WTC11 (cell line): Measurements from ENCODE around the gene CNOT1. TPM values are rescaled to one million over a fixed set of nuclear protein-coding genes. Genes with fewer than 3 reads are reported as not detected.

Experiments used
- ATAC-seq: fragments of 200-7000 bp; cut with Tn5 transposase; 2 replicates; pipeline ENCODE4 v1.10.0; 2021; ENCODE audit warnings: mild to moderate bottlenecking, moderate library complexity
- CTCF ChIA-PET: fragments of 300-600 bp; sonication (Branson Sonifier 250); formaldehyde crosslinking; loops from one replicate; lab custom pipeline; 2021; ENCODE audit warnings: antibody characterized with exemption; lab: Charles Lee
- POLR2A ChIA-PET: fragments of 350-600 bp; sonication (Branson Sonifier 250); formaldehyde crosslinking; loops from one replicate; lab custom pipeline; 2021; ENCODE audit warnings: antibody characterized with exemption; lab: Charles Lee
- DNase-seq: peaks from one replicate; pipeline ENCODE4 v3.0.0; 2021; ENCODE audit warnings: low spot score
- H3K27ac Mint-ChIP-seq: 2 replicates; pipeline ENCODE4 v1.8.0; 2021; ENCODE audit warnings: mixed read lengths
- H3K27me3 Mint-ChIP-seq: 2 replicates; pipeline ENCODE4 v1.8.0; 2021; ENCODE audit warnings: low read depth, mild to moderate bottlenecking, moderate library complexity, mixed read lengths
- H3K36me3 Mint-ChIP-seq: 2 replicates; pipeline ENCODE4 v1.8.0; 2021; ENCODE audit warnings: mixed read lengths
- H3K4me1 Mint-ChIP-seq: 2 replicates; pipeline ENCODE4 v1.8.0; 2022; ENCODE audit warnings: mixed read lengths
- H3K4me3 Mint-ChIP-seq: 2 replicates; pipeline ENCODE4 v1.8.0; 2021; ENCODE audit warnings: mild to moderate bottlenecking, moderate library complexity, mixed read lengths
- H3K9me3 Mint-ChIP-seq: 2 replicates; pipeline ENCODE4 v1.8.0; 2021; ENCODE audit warnings: mixed read lengths
- AFF4 ChIP-seq: sonication (generic); formaldehyde crosslinking; IDR thresholded peaks from 2 replicates; pipeline ENCODE4 v1.8.1; 2023; ENCODE audit warnings: mild to moderate bottlenecking, missing genetic modification reagents, borderline replicate concordance
- AR ChIP-seq: fragments of 250-450 bp; sonication (Bioruptor Pico); IDR thresholded peaks from 2 replicates; pipeline ENCODE4 v1.9.0; 2021; ENCODE audit warnings: mild to moderate bottlenecking
- FOXK1 ChIP-seq: sonication (generic); formaldehyde crosslinking; IDR thresholded peaks from 2 replicates; pipeline ENCODE4 v1.8.0; 2022; ENCODE audit warnings: mild to moderate bottlenecking, moderate library complexity, missing genetic modification reagents
- NFE2L1 ChIP-seq: sonication (generic); formaldehyde crosslinking; IDR thresholded peaks from 2 replicates; pipeline ENCODE4 v1.8.1; 2023; ENCODE audit warnings: missing genetic modification reagents
- PRRX2 ChIP-seq: fragments of 250-450 bp; sonication (Bioruptor Pico); IDR thresholded peaks from 2 replicates; pipeline ENCODE4 v1.8.0; 2021; ENCODE audit warnings: mild to moderate bottlenecking
- STAT6 ChIP-seq: sonication (generic); formaldehyde crosslinking; conservative IDR thresholded peaks from 2 replicates; pipeline ENCODE4 v1.8.1; 2023; ENCODE audit warnings: mild to moderate bottlenecking, low read depth, missing genetic modification reagents, moderate library complexity
- ZNF219 ChIP-seq: sonication (generic); formaldehyde crosslinking; IDR thresholded peaks from 2 replicates; pipeline ENCODE4 v1.8.0; 2023; ENCODE audit warnings: missing genetic modification reagents, mild to moderate bottlenecking, borderline replicate concordance
- total RNA-seq: library from RNA; stranded (reverse); gene quantifications from 3 replicates; pipeline ENCODE4 v1.2.3, GENCODE V29; 2021
- TF ChIP-seq, protein P1 (sequence below): sonication (generic); formaldehyde crosslinking; IDR thresholded peaks from 2 replicates; pipeline ENCODE4 v1.8.1; 2023; ENCODE audit warnings: mild to moderate bottlenecking, missing genetic modification reagents, moderate library complexity
- TF ChIP-seq, protein P2 (sequence below): sonication (generic); formaldehyde crosslinking; IDR thresholded peaks from 2 replicates; pipeline ENCODE4 v1.8.1; 2023; ENCODE audit warnings: mild to moderate bottlenecking, moderate library complexity, missing genetic modification reagents

CNOT1 gene
- total RNA-seq, 1 experiment from 2014 or later: 314 TPM

GRCh38 chr16:58536278-58536677, 93.3 kb downstream of the CNOT1 start:
- Mint-ChIP-seq H3K36me3 (peaks cover 91% of the 10 kb centered on the region), H3K4me3 (no peak overlapping the region), H3K27ac (no peak overlapping the region), H3K9me3 (no peaks in the 10 kb centered on the region), H3K4me1 (no peaks in the 10 kb centered on the region), H3K27me3 (no peaks in the 10 kb centered on the region)
- ChIA-PET CTCF (no interaction called here), POLR2A (no interaction called here)
- DNase-seq (no peak), ATAC-seq (no peak)
- no peak for TF ChIP-seq ZNF219
- no peak for TF ChIP-seq STAT6 (CRISPR knock-in tag)
- TF ChIP-seq, protein P1, sequence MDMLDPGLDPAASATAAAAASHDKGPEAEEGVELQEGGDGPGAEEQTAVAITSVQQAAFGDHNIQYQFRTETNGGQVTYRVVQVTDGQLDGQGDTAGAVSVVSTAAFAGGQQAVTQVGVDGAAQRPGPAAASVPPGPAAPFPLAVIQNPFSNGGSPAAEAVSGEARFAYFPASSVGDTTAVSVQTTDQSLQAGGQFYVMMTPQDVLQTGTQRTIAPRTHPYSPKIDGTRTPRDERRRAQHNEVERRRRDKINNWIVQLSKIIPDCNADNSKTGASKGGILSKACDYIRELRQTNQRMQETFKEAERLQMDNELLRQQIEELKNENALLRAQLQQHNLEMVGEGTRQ: no peak
- TF ChIP-seq, protein P2, sequence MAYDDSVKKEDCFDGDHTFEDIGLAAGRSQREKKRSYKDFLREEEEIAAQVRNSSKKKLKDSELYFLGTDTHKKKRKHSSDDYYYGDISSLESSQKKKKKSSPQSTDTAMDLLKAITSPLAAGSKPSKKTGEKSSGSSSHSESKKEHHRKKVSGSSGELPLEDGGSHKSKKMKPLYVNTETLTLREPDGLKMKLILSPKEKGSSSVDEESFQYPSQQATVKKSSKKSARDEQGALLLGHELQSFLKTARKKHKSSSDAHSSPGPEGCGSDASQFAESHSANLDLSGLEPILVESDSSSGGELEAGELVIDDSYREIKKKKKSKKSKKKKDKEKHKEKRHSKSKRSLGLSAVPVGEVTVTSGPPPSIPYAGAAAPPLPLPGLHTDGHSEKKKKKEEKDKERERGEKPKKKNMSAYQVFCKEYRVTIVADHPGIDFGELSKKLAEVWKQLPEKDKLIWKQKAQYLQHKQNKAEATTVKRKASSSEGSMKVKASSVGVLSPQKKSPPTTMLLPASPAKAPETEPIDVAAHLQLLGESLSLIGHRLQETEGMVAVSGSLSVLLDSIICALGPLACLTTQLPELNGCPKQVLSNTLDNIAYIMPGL (CRISPR knock-in tag): no peak
- TF ChIP-seq AR (CRISPR knock-in tag): no peak

DNA sequence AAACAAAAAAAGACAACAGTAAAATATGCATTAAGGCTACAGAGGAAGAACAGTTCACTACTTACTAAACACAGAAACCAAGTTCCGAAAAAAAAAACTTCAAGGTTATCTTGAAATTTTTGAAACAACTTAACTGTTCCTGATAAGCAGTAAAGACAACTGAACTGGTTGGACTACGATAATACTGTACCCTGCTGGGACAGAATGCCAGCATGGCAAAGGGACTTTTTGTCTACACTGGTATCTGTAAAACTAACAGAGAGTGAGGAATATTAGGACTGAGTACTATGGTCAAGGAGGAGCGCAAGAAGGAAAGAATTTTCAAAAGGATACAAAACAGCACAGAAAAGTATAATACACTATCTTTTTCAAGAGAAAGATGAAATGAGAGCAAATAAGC, 94.5 kb downstream of the CNOT1 start:
- ChIA-PET POLR2A (interaction anchor here (0.6 kb wide), 1 partner anchor 35 kb away, joined by 5 read pairs; no protein-coding TSS in a partner anchor), CTCF (no interaction called here)
- DNase-seq (no peak), ATAC-seq (no peak)
- Mint-ChIP-seq H3K9me3 (no peaks in the 10 kb centered on the region), H3K27ac (peak overlapping the region; percentile 17; the same call in 1 of the 2 replicates), H3K27me3 (no peaks in the 10 kb centered on the region), H3K36me3 (peaks cover 96% of the 10 kb centered on the region), H3K4me1 (no peaks in the 10 kb centered on the region)
- TF ChIP-seq PRRX2 (no peak), AFF4 (CRISPR knock-in tag) (no peak), FOXK1 (CRISPR knock-in tag) (no peak), NFE2L1 (CRISPR knock-in tag) (no peak)
- TF ChIP-seq, all 79 proteins: peak for 0
- no peak overlapping the region for H3K4me3 Mint-ChIP-seq
